A549 (cell line): ENCODE measurements around the gene ANO2. TPM values are rescaled to one million over a fixed set of nuclear protein-coding genes. Genes with fewer than 3 reads are reported as not detected.

Experiments
- ATAC-seq, 2 experiments: fragments of 200-7000 bp in 1 of 2; fragments of >200 bp in 1 of 2; cut with Nextera tagmentation in 1 of 2; cut with Tn5 transposase in 1 of 2; 3 replicates each; pipeline versions ENCODE4 v1.8.0 to v1.9.1; 2018 to 2020; ENCODE audit warnings: mild to moderate bottlenecking in 1 of 2, moderate library complexity in 1 of 2
- CTCF ChIA-PET: fragments of 300-600 bp; sonication (Branson Sonifier 250); formaldehyde crosslinking; extraction: SDS; loops from one replicate; lab custom pipeline; 2021; ENCODE audit warnings: antibody characterized with exemption, inconsistent platforms; lab: Yijun Ruan, JAX
- POLR2A ChIA-PET: fragments of 350-600 bp; formaldehyde crosslinking; extraction: SDS; loops from one replicate; lab custom pipeline; 2021; ENCODE audit warnings: antibody characterized with exemption, inconsistent platforms; lab: Yijun Ruan, JAX
- DNase-seq, 2 experiments: peaks; one replicate each; pipeline versions ENCODE4 v3.0.0 to v3.0.0-alpha.2; 2011 to 2016; ENCODE audit warnings: low read depth in 1 of 2, low spot score in 1 of 2
- FAIRE-seq: peaks from 2 replicates; lab custom pipeline; 2011; peaks lifted over from hg19 to GRCh38; lab: Jason Lieb, UNC
- H3K27ac ChIP-seq, 2 experiments: fragments of >200 bp; sonication (Bioruptor Twin); formaldehyde crosslinking; 3 replicates each; pipeline ENCODE4 v1.5.1; 2016 to 2017
- H3K4me1 ChIP-seq: fragments of >200 bp; sonication (Bioruptor Twin); formaldehyde crosslinking; 3 replicates; pipeline ENCODE4 v1.6.1; 2016
- H3K4me2 ChIP-seq: fragments of >200 bp; sonication (Bioruptor Twin); formaldehyde crosslinking; 3 replicates; pipeline ENCODE4 v1.6.1; 2016
- H3K4me3 ChIP-seq: fragments of >200 bp; sonication (Bioruptor Twin); formaldehyde crosslinking; 3 replicates; pipeline ENCODE4 v1.5.1; 2016
- H3K9me3 ChIP-seq: fragments of >200 bp; sonication (Bioruptor Twin); formaldehyde crosslinking; 3 replicates; pipeline ENCODE4 v1.6.1; 2016
- CHD2 ChIP-seq: fragments of 150-350 bp; IDR thresholded peaks from 2 replicates; pipeline ENCODE4 v1.6.1; 2014; ENCODE audit warnings: low read length; ENCODE audit not compliant: partially characterized antibody
- ESRRA ChIP-seq: fragments of 150-350 bp; IDR thresholded peaks from 2 replicates; pipeline ENCODE4 v1.6.1; 2014; ENCODE audit warnings: mild to moderate bottlenecking, low read length, borderline replicate concordance
- HOXB13 ChIP-seq: fragments of 250-450 bp; sonication (Bioruptor Pico); IDR thresholded peaks from 2 replicates; pipeline ENCODE4 v1.5.0; 2020; ENCODE audit warnings: low read depth, mild to moderate bottlenecking, moderate library complexity
- JUNB ChIP-seq: fragments of >200 bp; sonication (Bioruptor Twin); formaldehyde crosslinking; IDR thresholded peaks from 2 replicates; pipeline ENCODE4 v1.6.1; 2016
- KDM1A ChIP-seq: fragments of 200-600 bp; sonication (generic); IDR thresholded peaks from 2 replicates; pipeline ENCODE4 v1.6.1; 2016; ENCODE audit warnings: low read depth, mild to moderate bottlenecking
- KDM5A ChIP-seq: fragments of 200-600 bp; sonication (generic); IDR thresholded peaks from 2 replicates; pipeline ENCODE4 v1.6.1; 2016; ENCODE audit warnings: antibody characterized with exemption, mild to moderate bottlenecking
- NFE2L2 ChIP-seq: fragments of 150-350 bp; conservative IDR thresholded peaks from 2 replicates; pipeline ENCODE4 v1.6.1; 2014; ENCODE audit warnings: low read length
- NPAS2 ChIP-seq: fragments of 250-450 bp; sonication (Bioruptor Pico); IDR thresholded peaks from 2 replicates; pipeline ENCODE4 v1.8.0; 2022; ENCODE audit warnings: mild to moderate bottlenecking, moderate library complexity, borderline replicate concordance
- NR3C1 ChIP-seq: fragments of >200 bp; sonication (Bioruptor Twin); formaldehyde crosslinking; IDR thresholded peaks from 3 replicates; pipeline ENCODE4 v1.6.1; 2017
- POLR2A ChIP-seq: IDR thresholded peaks from 2 replicates; pipeline ENCODE4 v1.6.1; 2012; ENCODE audit warnings: mild to moderate bottlenecking, low read length
- RARB ChIP-seq: fragments of 250-450 bp; sonication (Bioruptor Pico); IDR thresholded peaks from 2 replicates; pipeline ENCODE4 v1.8.0; 2021; ENCODE audit warnings: mild to moderate bottlenecking, moderate library complexity
- TP53 ChIP-seq: fragments of 250-450 bp; sonication (Bioruptor Pico); IDR thresholded peaks from 2 replicates; pipeline ENCODE4 v1.5.0; 2021; ENCODE audit warnings: mild to moderate bottlenecking, moderate library complexity
- ZNF302 ChIP-seq: fragments of 250-450 bp; sonication (Bioruptor Pico); IDR thresholded peaks from 2 replicates; pipeline ENCODE4 v1.9.0; 2021; ENCODE audit warnings: inconsistent platforms, mild to moderate bottlenecking, moderate library complexity
- ZSCAN20 ChIP-seq: fragments of 250-450 bp; sonication (Bioruptor Pico); IDR thresholded peaks from 2 replicates; pipeline ENCODE4 v1.8.0; 2022; ENCODE audit warnings: mild to moderate bottlenecking, moderate library complexity
- WGBS: methylation state at CpG from one replicate; pipeline ENCODE4 v1.1.6; 2017; ENCODE audit errors: missing lambda C conversion rate; 5-methylcytosine and 5-hydroxymethylcytosine counted together
- polyA plus RNA-seq, 4 experiments: library from polyadenylated mRNA; depleted of rRNA in 3 of 4; stranded (reverse); fragments of >200 nt; fragmentation: RNase III in 1 of 4; extraction: RNeasy Plus Mini Kit Qiagen cat#74134 plus additional on column Dnase treatment in 1 of 4; gene quantifications; 2 replicates in 3 of 4; 3 replicates in 1 of 4; pipeline ENCODE4 v1.2.3, GENCODE V29; 2011 to 2017
- TF ChIP-seq, protein P1 (sequence below): fragments of 150-350 bp; IDR thresholded peaks from 2 replicates; pipeline ENCODE4 v1.6.1; 2014; ENCODE audit warnings: low read depth, mild to moderate bottlenecking, low read length
- TF ChIP-seq, protein P2 (sequence below): IDR thresholded peaks from 2 replicates; pipeline ENCODE4 v1.6.1; 2012
- TF ChIP-seq, protein P3 (sequence below): fragments of 200-600 bp; sonication (generic); IDR thresholded peaks from 2 replicates; pipeline ENCODE4 v1.6.1; 2016; ENCODE audit warnings: antibody characterized with exemption, mild to moderate bottlenecking, moderate library complexity
- TF ChIP-seq, protein P4 (sequence below): fragments of 450-650 bp; IDR thresholded peaks from 2 replicates; pipeline ENCODE4 v1.6.1; 2014; ENCODE audit warnings: antibody characterized with exemption
- TF ChIP-seq, protein P5 (sequence below): fragments of >200 bp; sonication (Bioruptor Twin); formaldehyde crosslinking; IDR thresholded peaks from 2 replicates; pipeline ENCODE4 v1.6.1; 2016

Gene ANO2
- polyA plus RNA-seq, 2 of the 4 experiments (the other 2 are of a cell fraction) = not detected

DNA sequence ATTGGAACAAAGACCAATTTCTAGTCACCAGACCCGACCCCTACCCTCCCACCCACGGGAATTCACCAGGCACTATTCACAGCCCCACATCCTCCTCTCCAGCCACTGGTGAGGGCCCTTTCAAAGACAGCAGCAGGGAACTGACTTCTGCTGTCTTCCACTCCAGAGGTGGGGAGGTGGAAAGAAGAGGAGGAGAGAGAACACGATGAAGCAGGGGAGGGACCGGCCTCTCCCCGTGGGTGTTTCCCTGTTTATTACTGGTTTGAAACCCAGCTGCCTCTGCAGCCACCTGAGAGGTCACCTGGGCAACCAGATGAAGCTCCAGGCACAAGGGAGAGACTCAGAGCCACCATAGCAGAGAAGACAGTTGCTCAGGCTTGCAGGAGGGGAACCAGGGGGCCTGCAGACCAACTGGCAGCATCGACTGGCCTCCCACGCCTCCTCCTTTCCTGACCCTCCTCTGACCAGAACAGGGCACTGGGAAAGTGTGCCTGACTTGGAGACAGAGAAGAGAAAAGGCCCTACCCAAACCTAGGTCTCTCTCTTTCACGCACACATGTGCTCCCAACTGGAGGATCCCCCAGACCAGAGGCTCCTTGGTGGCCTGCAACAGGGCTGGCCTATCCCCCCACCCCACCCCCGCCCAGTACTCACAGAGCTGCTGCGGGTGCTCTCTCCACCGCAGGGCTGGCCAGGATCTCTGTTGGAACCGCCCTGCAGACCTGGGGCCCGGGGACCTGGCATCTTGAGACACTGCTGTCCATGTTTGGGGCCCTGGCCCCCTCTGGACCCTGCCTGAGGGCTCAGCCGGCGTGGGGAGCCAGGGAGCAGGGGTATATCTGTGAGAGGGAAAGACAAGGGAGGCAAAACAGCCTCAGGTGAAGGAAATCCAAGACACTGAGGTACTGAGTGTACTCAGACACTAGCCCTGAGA is 22.8 kb downstream of the ANO2 start (continued):
- TF ChIP-seq, protein P1, sequence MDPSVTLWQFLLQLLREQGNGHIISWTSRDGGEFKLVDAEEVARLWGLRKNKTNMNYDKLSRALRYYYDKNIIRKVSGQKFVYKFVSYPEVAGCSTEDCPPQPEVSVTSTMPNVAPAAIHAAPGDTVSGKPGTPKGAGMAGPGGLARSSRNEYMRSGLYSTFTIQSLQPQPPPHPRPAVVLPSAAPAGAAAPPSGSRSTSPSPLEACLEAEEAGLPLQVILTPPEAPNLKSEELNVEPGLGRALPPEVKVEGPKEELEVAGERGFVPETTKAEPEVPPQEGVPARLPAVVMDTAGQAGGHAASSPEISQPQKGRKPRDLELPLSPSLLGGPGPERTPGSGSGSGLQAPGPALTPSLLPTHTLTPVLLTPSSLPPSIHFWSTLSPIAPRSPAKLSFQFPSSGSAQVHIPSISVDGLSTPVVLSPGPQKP = no peak
- no peak for TF ChIP-seq NR3C1
- TF ChIP-seq TP53 (CRISPR knock-in tag) = no peak
- TF ChIP-seq, all 56 proteins: peak for 0

DNA sequence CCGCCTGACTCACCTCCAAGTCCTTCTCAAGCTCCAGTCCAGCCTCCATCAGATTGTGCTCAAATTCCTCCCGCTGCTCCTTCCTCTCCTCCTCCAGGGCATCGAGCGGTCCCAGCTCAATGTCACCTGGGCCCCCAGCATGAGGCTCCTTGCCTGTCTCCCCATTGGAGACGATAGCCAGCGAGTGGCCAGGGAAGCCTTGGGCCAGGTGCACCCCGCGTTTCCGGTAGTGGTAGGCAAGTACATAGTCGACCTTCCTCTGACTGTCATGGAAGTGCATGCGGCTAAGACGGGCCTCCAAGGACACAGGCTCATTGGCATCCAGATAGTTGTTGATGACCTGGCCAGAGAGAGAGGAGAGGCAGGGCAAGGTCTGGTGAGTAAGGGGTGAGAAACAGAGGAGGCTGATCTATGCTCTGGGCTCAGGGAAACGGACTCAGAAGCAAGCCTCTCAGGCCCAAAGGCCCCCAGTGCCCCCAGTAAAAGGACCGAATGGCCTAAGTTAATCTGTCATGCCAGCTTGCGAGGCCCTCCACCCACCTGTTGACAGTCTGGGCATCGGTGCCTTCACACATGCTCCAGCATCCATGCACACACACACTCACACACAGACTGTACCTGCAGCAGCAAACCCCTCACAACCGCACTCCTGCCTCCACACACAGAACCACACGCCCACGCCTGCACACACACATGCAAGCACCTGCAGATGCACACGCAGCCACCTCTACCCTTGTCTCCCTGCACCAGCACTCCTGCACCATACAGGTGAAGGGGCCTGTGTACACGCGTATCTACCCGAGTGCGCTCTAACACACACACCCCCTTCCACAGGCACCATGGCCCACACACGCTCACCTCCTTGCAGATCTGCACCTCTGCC is 23.8 kb downstream of the ANO2 start:
- CTCF ChIA-PET = no interaction called here

More for the DNA sequence above, 23.8 kb downstream of the ANO2 start:
- no peak for FAIRE-seq
- no peak overlapping the region for H3K4me3 ChIP-seq
- POLR2A ChIA-PET = no interaction called here
- no peaks in the 10 kb centered on the region for H3K9me3 ChIP-seq
- 39% methylated on average over 21 of the region's 25 CpGs for WGBS
- TF ChIP-seq, protein P2, sequence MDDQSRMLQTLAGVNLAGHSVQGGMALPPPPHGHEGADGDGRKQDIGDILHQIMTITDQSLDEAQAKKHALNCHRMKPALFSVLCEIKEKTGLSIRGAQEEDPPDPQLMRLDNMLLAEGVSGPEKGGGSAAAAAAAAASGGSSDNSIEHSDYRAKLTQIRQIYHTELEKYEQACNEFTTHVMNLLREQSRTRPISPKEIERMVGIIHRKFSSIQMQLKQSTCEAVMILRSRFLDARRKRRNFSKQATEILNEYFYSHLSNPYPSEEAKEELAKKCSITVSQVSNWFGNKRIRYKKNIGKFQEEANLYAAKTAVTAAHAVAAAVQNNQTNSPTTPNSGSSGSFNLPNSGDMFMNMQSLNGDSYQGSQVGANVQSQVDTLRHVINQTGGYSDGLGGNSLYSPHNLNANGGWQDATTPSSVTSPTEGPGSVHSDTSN = no peak
- TF ChIP-seq, protein P3, sequence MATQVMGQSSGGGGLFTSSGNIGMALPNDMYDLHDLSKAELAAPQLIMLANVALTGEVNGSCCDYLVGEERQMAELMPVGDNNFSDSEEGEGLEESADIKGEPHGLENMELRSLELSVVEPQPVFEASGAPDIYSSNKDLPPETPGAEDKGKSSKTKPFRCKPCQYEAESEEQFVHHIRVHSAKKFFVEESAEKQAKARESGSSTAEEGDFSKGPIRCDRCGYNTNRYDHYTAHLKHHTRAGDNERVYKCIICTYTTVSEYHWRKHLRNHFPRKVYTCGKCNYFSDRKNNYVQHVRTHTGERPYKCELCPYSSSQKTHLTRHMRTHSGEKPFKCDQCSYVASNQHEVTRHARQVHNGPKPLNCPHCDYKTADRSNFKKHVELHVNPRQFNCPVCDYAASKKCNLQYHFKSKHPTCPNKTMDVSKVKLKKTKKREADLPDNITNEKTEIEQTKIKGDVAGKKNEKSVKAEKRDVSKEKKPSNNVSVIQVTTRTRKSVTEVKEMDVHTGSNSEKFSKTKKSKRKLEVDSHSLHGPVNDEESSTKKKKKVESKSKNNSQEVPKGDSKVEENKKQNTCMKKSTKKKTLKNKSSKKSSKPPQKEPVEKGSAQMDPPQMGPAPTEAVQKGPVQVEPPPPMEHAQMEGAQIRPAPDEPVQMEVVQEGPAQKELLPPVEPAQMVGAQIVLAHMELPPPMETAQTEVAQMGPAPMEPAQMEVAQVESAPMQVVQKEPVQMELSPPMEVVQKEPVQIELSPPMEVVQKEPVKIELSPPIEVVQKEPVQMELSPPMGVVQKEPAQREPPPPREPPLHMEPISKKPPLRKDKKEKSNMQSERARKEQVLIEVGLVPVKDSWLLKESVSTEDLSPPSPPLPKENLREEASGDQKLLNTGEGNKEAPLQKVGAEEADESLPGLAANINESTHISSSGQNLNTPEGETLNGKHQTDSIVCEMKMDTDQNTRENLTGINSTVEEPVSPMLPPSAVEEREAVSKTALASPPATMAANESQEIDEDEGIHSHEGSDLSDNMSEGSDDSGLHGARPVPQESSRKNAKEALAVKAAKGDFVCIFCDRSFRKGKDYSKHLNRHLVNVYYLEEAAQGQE = no peak
- no peak for TF ChIP-seq KDM1A
- TF ChIP-seq, protein P4, sequence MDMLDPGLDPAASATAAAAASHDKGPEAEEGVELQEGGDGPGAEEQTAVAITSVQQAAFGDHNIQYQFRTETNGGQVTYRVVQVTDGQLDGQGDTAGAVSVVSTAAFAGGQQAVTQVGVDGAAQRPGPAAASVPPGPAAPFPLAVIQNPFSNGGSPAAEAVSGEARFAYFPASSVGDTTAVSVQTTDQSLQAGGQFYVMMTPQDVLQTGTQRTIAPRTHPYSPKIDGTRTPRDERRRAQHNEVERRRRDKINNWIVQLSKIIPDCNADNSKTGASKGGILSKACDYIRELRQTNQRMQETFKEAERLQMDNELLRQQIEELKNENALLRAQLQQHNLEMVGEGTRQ = no peak
- no peak for TF ChIP-seq ZNF302 (CRISPR knock-in tag)
- TF ChIP-seq, protein P5, sequence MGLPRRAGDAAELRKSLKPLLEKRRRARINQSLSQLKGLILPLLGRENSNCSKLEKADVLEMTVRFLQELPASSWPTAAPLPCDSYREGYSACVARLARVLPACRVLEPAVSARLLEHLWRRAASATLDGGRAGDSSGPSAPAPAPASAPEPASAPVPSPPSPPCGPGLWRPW = no peak
- no peak for TF ChIP-seq POLR2A
- no peak for TF ChIP-seq JUNB
- TF ChIP-seq ESRRA = no peak
- TF ChIP-seq NFE2L2 = no peak
- TF ChIP-seq CHD2 = no peak
- no peak for TF ChIP-seq NPAS2
- TF ChIP-seq ZSCAN20 (CRISPR knock-in tag) = no peak
- no peak for TF ChIP-seq HOXB13
- no peak for TF ChIP-seq RARB (CRISPR knock-in tag)
- TF ChIP-seq KDM5A = no peak
- TF ChIP-seq, all 56 proteins: peak for 0
- DNase-seq (no peak), ATAC-seq (0 out of 6 replicates have a peak, but pooled peaks of 1 of the 2 experiments have one; percentile 5)
- H3K27ac ChIP-seq = no peak overlapping the region
- H3K4me2 ChIP-seq = no peak overlapping the region
- no peaks in the 10 kb centered on the region for H3K4me1 ChIP-seq
